ENCODE results near the gene BICD1.
"Not testable (repeated sequence)": the region's sequence is repeated elsewhere in the genome, so short reads cannot be mapped to it uniquely, and the experiment has no call there.

Gene BICD1

GRCh38 chr12:32248441-32249140 is 141.9 kb downstream of the BICD1 start:
- DNase-seq (ENCODE audit: low spot score): no peak

DNA sequence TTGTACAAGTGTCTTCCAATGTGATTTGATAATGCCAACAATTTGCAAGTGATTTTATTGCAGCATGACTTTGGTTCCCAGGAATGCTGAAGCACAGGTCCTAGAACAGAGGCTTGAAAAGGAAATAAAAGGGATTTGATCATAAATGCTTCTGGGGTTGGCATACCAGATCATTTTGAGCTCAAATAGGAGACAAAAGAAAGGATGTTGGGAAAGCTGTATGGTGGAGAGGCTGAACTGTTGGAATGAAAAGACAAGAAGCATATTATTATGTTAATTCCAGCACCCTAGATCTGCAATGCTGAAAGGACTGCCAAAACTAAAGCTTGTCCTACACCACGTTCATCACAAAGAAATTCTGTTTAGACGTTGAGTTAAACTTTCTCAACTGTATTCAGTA is 143.1 kb downstream of the BICD1 start:
- no peak for DNase-seq (ENCODE audit: low spot score)

GRCh38 chr12:32252199-32253073 is 145.8 kb downstream of the BICD1 start:
- no peak for DNase-seq (ENCODE audit: low spot score)

DNA sequence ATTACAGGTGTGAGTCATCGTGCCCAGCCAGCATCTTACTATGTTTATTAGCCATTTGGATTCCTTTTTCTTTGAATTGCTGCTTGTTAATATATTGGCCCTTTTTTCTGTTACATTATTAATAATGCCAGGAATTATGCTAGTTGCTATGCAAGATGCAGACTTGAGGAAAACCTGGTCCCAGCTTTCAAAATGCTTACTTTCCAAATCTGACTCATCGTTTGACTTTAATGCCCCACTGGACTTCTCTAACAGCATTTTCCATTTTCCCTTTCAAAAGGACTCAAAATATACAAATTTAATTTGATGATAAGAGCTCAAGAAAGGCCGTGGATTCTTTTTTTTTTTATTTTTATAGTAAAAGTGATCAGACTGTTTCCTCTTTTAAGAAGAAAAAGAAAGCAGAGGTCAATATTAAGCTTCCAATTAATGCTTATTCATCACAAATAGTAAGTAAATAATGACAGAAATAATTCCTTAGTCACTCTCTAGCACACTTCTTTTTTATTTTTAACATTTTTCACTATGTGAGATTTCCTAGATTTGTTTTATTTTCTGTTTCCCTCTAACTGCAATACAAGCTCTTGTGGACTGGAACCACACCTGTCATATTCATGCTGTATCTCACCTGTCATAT is 146.6 kb downstream of the BICD1 start:
- no peak for DNase-seq (ENCODE audit: low spot score)

- no peak for DNase-seq (ENCODE audit: low spot score)
Measured at GRCh38 chr12:32254260-32254956, 147.8 kb downstream of the BICD1 start.

DNA sequence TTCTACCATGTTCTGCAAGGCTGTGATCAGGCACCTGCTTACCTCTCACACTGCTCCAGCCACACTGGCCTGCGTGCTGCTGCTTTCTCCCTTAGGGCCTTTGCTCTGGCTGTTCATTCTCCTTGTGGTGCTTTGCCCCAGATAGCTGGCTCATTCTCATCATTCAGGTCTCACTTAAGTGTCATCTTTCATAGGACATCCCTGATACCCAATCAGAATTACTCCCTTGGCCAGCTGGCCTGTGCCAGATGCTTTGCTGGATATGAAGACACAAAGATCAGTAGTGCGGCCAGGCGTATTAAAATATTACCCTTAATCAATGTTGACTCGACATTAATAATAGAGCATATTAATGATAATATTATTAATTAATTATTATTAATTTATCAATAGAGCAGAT is 148.9 kb downstream of the BICD1 start:
- DNase-seq (ENCODE audit: low spot score): no peak

GRCh38 chr12:32257695-32258496 is 151.2 kb downstream of the BICD1 start:
- no peak for DNase-seq (ENCODE audit: low spot score)

DNA sequence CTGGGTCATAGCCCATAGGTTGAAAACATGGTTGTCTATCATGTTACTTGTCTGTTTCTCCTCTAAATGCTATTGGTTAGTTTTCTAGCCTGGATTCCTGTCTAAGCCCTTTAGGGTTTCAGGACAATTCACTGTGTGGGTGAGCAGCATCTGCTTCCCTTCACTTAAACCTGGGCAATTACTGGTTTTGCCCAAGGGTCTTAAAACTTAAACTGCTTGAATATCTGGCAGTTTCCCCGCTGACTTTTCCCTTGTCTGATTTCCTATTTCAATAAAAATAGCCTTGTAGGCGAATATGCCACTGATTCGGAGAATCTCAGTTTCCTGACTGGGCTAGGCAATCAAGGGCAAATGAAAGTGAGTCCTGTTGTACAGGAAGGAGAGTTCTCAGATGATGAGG is 154.0 kb downstream of the BICD1 start:
- DNase-seq (ENCODE audit: low spot score): no peak

DNA sequence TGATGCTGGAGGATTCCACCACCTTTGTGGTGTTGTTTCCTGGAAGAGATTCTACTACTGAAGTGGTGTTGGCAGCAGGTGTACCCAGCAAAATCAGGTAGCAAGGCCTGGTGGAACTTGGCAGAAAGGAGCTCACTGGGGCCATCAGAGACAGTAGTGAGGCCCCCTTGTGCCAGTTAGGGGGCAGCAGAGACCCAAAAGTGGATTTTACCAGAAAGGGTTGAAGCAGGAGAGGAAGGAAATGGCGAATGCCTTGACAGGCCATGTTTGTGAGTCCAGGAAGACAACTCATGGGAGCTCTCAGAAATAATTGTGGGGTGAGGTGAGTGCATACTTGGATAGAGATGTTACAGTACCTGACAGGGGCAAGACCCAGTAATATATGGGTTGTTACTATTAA is 155.0 kb downstream of the BICD1 start:
- peak; percentile 20 for DNase-seq (ENCODE audit: low spot score)

- DNase-seq (ENCODE audit: low spot score): no peak
Measured at GRCh38 chr12:32264961-32265360, 158.3 kb downstream of the BICD1 start.

GRCh38 chr12:32265456-32265855 is 158.8 kb downstream of the BICD1 start:
- no peak for DNase-seq (ENCODE audit: low spot score)

DNA sequence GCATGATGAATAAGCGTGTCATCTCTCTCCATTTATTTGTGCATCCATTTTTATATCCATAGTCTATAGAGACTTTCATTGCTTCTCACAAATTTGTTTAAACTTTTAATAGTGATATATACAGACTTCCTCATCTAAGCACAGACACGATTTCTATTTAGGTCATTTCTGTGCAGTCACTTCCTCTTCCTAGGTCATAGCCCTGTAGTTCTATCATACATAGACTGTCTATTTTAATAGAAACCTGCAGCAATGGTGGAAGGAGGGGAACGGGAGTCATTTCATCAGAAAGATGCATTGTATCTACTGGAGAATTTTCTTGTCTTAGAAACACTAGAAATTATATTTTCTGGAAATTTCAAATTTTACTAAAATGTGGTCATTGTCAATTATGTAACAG is 159.3 kb downstream of the BICD1 start:
- no peak for DNase-seq (ENCODE audit: low spot score)

DNA sequence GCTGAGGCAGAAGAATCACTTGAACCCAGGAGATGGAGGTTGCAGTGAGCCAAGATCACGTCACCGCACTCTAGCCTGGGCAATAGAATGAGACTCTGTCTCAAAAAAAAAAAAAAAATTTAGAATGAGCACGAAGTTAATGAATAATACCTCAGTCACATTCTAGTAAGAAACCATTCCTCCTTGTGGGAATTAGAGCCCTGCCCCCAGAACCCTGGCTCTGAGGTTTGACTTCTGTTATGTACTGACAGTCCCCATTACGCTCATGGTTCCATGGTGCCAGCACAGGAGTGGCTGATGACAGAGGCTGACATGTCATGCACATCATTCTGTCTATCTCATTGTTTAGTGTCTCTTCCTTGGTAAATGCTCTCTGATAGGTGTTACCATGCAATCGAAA is 160.1 kb downstream of the BICD1 start:
- no peak for DNase-seq (ENCODE audit: low spot score)

GRCh38 chr12:32270818-32271710 is 164.4 kb downstream of the BICD1 start:
- DNase-seq (ENCODE audit: low spot score): no peak

- no peak for DNase-seq (ENCODE audit: low spot score)
Measured at GRCh38 chr12:32272465-32272864, 165.8 kb downstream of the BICD1 start.

- DNase-seq (ENCODE audit: low spot score): no peak
Measured at GRCh38 chr12:32273063-32273522, 166.4 kb downstream of the BICD1 start.

DNA sequence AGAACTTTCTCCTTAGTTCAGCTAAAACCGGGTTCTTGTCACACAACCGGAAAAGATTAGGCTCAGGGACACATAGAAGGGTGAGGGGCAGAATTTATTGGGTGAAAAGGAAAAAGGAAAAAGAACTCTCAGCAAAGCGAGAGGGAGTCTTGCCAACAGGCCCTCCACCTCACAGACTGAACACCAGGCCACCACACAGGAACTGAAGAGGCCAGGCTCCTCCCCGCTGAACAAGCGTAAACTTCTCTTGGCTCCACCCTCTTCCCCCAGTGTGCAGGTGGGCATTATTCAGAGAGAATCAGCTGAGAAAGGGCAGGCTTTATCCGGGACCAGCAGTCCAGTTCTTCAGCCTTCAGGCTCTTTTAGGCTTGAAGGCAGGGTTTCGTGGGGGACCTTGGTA is 167.1 kb downstream of the BICD1 start:
- no peak for DNase-seq (ENCODE audit: low spot score)

DNA sequence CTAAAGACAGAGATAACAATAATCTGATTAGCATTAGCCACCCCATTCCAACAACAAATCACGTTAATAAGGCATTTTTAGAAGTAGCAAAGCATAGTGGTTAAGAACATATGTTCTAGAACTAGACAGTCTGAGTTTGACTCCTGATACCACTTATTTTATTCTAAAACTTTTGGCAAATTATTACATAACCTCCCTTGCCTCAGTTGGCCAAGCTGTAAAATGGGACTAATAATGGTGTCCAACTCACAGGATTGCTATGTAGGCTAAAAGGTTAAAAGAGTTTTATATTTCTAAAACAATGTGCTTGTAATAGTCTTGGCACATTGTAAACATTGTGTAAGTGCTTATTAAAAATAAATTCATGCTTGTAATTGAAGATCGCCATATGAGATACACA is 168.0 kb downstream of the BICD1 start:
- DNase-seq (ENCODE audit: low spot score): no peak

DNA sequence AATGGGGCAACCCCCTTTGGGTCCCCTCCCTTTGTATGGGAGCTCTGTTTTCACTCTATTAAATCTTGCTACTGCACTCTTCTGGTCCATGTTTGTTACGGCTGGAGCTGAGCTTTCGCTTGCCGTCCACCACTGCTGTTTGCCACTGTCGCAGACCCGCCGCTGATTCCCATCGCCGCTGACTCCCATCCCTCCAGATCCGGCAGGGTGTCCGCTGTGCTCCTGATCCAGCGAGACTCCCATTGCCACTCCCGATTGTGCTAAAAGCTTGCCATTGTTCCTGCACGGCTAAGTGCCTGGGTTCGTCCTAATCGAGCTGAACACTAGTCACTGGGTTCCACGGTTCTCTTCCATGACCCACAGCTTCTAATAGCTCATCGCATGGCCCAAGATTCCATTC is 168.9 kb downstream of the BICD1 start:
- not testable (repeated sequence) for DNase-seq (ENCODE audit: low spot score)

GRCh38 chr12:32277774-32278173 is 171.1 kb downstream of the BICD1 start:
- DNase-seq (ENCODE audit: low spot score): no peak
